GM12873 (cell line): ENCODE data around the gene CFAP410.

ENCODE experiments used
- CTCF ChIP-seq: IDR thresholded peaks from 2 replicates; pipeline ENCODE4 v1.5.1; 2012; ENCODE audit warnings: low read depth, mild to moderate bottlenecking, moderate library complexity, low read length, control low read depth; ENCODE audit not compliant: insufficient read depth; ENCODE audit errors: missing control alignments

The CFAP410 gene

GRCh38 chr21:44304877-44305293 lies 34.3 kb downstream of the CFAP410 start:
- peak; percentile 76 for TF ChIP-seq CTCF

- TF ChIP-seq CTCF, result no peak
Observed at GRCh38 chr21:44304011-44304616, 35.1 kb downstream of the CFAP410 start.

- TF ChIP-seq CTCF, result no peak
Observed at GRCh38 chr21:44303490-44303981, 35.7 kb downstream of the CFAP410 start.

GRCh38 chr21:44302573-44303401 lies 36.4 kb downstream of the CFAP410 start:
- TF ChIP-seq CTCF, result peak; percentile 39

- peak; percentile 38 for TF ChIP-seq CTCF
Observed at GRCh38 chr21:44301961-44302406, 37.2 kb downstream of the CFAP410 start.

GRCh38 chr21:44301141-44301540 lies 38.0 kb downstream of the CFAP410 start:
- no peak for TF ChIP-seq CTCF

- no peak for TF ChIP-seq CTCF
Observed at GRCh38 chr21:44300262-44300959, 38.8 kb downstream of the CFAP410 start.
